Renal cortex interstitium (tissue), 11 donors: ENCODE data around the gene SIGLEC10. TPM values are rescaled to one million over a fixed set of nuclear protein-coding genes. Genes with fewer than 3 reads are reported as not detected.
A peak's percentile ranks its signal among the peaks of the same experiment; 100 is the strongest.
"Not testable (repeated sequence)": the region's sequence is repeated elsewhere in the genome, so short reads cannot be mapped to it uniquely, and the experiment has no call there.

Experiments
- DNase-seq, 11 donors: peaks; one replicate each; pipeline ENCODE4 v3.0.0-alpha.2; 2013; ENCODE audit warnings: low read depth in 9 of 11, low spot score in 4 of 11; ENCODE audit errors: extremely low read depth in 1 of 11
- polyA plus RNA-seq, 3 donors: library from polyadenylated mRNA; unstranded; fragments of 120-200 nt; gene quantifications; one replicate each; pipeline ENCODE4 v1.2.1, GENCODE V29; 2013; ENCODE audit not compliant: insufficient read length in 3 of 3

The SIGLEC10 gene
- polyA plus RNA-seq, 3 donors: 1.2 to 1.8 (median 1.6) TPM

GRCh38 chr19:51399936-51400335, 17.5 kb downstream of the SIGLEC10 start:
- not testable (repeated sequence) for DNase-seq

- DNase-seq: no peak
Measured at GRCh38 chr19:51399231-51399630, 18.2 kb downstream of the SIGLEC10 start.

GRCh38 chr19:51398096-51398704, 19.2 kb downstream of the SIGLEC10 start:
- no peak for DNase-seq

GRCh38 chr19:51397453-51397852, 20.0 kb downstream of the SIGLEC10 start:
- not testable (repeated sequence) for DNase-seq

- no peak for DNase-seq
Measured at GRCh38 chr19:51396175-51396574, 21.3 kb downstream of the SIGLEC10 start.

- peak; percentile 91 to 99 (median 96) for DNase-seq
Measured at GRCh38 chr19:51394050-51394836, 23.2 kb downstream of the SIGLEC10 start.

- DNase-seq: no peak
Measured at GRCh38 chr19:51392701-51393100, 24.7 kb downstream of the SIGLEC10 start.

GRCh38 chr19:51391073-51391611, 26.3 kb downstream of the SIGLEC10 start:
- DNase-seq: no peak

- DNase-seq: no peak
Measured at GRCh38 chr19:51389143-51389542, 28.3 kb downstream of the SIGLEC10 start.

GRCh38 chr19:51387924-51388389, 29.5 kb downstream of the SIGLEC10 start, which contains the start of gene LIM2:
Gene LIM2 (minus strand): TSS chr19:51387974. CDS start chr19:51387443, 531 bp downstream.
- peak in 1 of 11 donors; percentile 40 for DNase-seq

GRCh38 chr19:51386882-51387520, 30.4 kb downstream of the SIGLEC10 start:
- DNase-seq: no peak

GRCh38 chr19:51382004-51382403, 35.4 kb downstream of the SIGLEC10 start:
- DNase-seq: no peak

GRCh38 chr19:51380379-51380778, 37.1 kb downstream of the SIGLEC10 start:
- no peak for DNase-seq

GRCh38 chr19:51377422-51377821, 40.0 kb downstream of the SIGLEC10 start:
- DNase-seq: no peak

GRCh38 chr19:51375504-51376221, 41.8 kb downstream of the SIGLEC10 start:
- no peak for DNase-seq

GRCh38 chr19:51372649-51373504, 44.6 kb downstream of the SIGLEC10 start, which contains the start of gene NKG7:
Gene NKG7 (minus strand): TSS chr19:51372654. CDS start chr19:51372535, 119 bp downstream.
- DNase-seq: no peak

GRCh38 chr19:51372021-51372648, 45.3 kb downstream of the SIGLEC10 start:
- DNase-seq: no peak
